Inflammatory macrophage (primary cell): ENCODE data around the gene RAP2A.

Experiments
- DNase-seq, 2 donors: peaks; one replicate each; pipeline ENCODE4 v3.0.0-alpha.2; 2020 to 2022
- total RNA-seq, 18 experiments: gene quantifications; one replicate each; lab custom pipeline; 2026; ENCODE audit warnings: mixed read lengths in 6 of 18, inconsistent platforms in 2 of 18; lab: John Stamatoyannopoulos, UW

The RAP2A gene
- 59.8 to 394 (median 273) reads per million in 18 experiments for total RNA-seq

- peak; percentile 87 to 94 for DNase-seq
These were observed at the start of gene RAP2A for GRCh38 chr13:97433727-97434396. Gene RAP2A (plus strand): TSS chr13:97434169. CDS start chr13:97434471, 302 bp downstream.

- DNase-seq = peak; percentile 79 to 82
These were observed 49.6 kb upstream of the RAP2A start for GRCh38 chr13:97384371-97384770.

DNA sequence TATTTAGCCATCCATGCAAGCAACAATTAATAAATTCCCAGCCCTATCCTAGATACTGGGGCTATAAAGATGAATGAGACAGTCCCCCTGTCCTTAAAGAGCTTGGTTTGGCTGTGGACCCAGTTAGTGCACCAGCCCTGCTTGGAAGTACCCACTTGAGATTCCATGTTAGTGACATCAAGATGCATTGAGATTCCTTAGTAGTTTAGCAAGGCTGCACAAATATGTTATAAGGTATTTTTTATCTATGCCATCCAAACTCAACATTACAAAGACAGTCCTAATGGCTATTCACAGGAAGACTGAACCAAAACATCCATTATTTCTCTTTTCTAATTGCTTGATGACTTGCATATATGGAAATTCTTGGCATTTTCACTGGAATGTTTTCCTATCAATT lies 48.8 kb upstream of the RAP2A start:
- no peak for DNase-seq

- peak; percentile 37 to 49 for DNase-seq
These were observed 48.1 kb upstream of the RAP2A start for GRCh38 chr13:97385854-97386253.

DNA sequence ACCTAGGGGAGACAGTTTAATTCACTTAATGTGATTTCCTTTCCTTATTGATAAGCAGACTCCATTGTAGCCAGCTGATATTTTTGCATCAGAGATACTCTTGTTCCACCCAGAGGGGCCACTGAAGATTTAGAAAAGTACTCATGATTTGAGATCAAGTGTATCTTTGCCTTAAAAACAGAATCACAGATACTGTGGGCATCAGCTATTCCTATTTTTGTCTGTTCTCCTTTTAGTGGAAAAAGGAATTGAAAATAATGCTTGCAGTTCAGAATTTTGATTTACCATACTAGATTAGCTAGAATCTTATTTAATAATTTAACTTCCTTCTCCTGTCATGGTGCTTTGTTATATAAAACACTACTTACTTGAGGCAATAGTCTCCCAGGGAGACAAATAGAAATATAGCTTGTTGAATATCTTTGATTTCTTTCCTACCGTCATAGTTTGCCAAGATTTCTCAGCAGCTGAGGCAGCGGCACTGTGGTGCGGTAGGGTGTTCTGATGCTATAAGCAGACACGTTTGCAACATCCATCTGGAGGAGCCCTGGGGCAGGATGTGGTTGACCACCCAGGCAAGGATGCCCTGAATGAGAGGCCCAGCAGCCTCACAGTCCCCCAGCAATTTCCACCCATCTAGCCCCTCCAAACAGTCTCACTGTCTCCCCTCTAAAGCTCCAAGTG lies 47.0 kb upstream of the RAP2A start:
- peak; percentile 84 to 90 for DNase-seq

GRCh38 chr13:97387485-97387839 lies 46.5 kb upstream of the RAP2A start:
- peak; percentile 87 to 93 for DNase-seq

GRCh38 chr13:97387890-97388289 lies 46.1 kb upstream of the RAP2A start:
- peak; percentile 65 to 67 for DNase-seq

DNA sequence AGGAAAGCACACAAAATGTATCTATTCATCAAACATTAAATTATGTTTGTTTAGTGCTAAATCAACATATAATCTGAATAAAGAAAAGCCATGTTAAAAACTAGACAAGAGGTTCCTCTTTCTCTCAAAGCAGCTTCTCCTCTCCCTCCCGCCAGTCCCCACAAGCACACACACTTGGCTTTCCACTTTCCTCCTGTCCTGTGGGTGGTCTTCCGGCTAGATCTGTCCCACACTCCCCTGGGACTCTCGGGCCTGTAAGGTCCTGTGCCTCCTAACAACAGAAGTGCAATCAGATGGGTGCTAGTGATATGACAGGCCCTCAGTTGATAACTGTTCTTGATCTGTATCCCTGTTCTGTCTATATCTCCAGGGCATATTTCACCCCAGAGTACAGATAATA lies 45.6 kb upstream of the RAP2A start:
- DNase-seq = peak; percentile 30 to 49

DNA sequence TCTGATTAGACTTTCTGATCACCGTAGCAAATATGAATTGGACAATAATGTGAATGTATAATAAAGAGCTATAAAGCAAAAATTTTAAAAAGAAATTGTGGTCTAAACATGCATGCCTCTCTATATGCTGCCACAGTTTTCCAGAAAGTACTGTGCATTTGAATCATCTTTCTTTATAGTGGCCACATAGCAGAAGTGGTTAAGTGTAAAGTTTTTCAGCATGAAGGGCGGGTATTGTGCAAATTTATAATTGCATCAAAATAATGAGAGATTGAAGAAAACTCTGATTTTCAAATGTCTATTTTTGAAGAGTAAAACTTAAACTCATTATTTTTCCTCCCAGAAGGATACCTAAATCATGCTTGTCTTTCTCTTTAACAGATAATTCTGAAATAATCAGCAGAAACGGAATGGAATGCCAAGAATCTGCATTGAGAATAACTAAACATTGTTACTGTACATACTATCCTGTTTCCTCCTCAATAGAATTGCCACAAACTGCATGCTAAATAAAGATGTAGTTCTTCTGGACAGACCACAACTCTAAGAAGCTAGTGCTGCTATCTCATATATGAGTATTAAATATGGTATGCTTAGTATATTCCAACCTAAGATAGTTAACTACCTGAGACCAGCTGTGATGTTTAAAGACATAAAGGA lies 42.9 kb upstream of the RAP2A start:
- DNase-seq = peak; percentile 43 to 68

- no peak for DNase-seq
These were observed 41.9 kb upstream of the RAP2A start for GRCh38 chr13:97392020-97392419.

DNA sequence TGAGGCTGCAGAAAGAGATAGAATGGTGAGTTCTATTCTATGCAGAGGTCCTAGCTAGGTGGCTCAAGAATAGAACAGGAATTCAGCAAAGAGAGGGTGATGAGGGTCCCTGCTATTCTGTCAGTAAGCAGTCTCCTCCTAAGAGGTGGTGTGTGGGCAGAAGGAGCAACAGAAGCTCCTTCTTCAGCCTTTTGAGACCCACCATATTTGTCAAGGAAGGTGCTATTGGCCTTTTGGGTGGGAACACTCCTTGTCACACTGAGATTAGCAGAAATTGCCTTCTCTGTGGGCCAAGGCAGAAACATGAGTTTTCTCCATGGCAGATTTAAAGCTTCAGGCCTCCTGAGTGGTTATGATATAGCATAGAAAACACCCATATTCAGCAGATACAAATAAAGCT lies 39.4 kb upstream of the RAP2A start:
- DNase-seq = no peak

DNA sequence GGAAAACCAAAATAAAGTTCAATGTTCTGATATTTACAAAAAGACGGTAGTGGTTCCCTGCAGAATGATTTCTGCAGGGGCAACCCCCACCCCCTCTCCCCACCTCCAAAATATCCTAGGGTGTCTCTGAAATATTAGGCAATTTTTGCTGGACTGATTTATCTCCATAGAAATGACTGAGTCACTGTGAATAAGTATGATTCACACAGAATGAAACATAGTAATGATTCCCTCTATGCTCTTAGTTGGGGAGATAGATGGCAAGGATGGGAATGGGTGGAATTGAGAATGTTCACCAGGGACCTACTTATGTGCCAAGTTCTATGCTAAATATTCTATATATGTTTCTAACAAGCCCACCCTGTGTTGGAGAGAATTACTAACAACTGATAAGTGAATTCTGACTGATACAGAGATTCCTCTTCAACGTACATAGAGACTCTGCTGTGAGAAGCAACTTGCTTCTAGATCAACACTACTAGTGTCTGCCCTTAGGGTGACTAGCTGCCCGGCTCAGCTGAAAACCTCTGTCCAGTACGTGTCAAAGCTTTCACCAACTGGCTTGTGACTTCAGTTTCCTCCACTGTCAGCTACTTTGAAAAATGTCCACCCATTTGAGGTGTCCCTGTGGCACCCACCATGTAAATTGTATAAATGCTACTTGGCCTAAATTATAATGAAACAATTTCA lies 38.4 kb upstream of the RAP2A start:
- DNase-seq = no peak

- no peak for DNase-seq
These were observed 36.7 kb upstream of the RAP2A start for GRCh38 chr13:97397267-97397666.

DNA sequence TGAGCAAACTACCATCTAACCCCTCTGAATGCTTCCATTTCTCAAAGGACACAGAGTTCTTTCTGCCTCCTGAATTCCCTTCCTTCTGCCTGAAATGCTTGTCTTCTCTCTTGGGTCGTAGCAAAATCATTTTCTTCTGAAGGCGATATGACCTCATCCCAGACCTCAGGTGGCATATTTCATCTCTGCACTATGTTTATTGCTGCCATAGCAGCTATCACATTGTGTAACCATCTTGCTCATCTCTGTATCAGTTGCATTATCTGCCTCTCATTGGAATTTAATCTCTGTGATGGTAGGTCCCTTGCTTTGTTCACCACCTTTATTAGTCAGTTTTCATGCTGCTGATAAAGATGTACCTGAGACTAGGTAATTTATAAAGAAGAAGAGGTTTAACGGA lies 32.5 kb upstream of the RAP2A start:
- DNase-seq = no peak

DNA sequence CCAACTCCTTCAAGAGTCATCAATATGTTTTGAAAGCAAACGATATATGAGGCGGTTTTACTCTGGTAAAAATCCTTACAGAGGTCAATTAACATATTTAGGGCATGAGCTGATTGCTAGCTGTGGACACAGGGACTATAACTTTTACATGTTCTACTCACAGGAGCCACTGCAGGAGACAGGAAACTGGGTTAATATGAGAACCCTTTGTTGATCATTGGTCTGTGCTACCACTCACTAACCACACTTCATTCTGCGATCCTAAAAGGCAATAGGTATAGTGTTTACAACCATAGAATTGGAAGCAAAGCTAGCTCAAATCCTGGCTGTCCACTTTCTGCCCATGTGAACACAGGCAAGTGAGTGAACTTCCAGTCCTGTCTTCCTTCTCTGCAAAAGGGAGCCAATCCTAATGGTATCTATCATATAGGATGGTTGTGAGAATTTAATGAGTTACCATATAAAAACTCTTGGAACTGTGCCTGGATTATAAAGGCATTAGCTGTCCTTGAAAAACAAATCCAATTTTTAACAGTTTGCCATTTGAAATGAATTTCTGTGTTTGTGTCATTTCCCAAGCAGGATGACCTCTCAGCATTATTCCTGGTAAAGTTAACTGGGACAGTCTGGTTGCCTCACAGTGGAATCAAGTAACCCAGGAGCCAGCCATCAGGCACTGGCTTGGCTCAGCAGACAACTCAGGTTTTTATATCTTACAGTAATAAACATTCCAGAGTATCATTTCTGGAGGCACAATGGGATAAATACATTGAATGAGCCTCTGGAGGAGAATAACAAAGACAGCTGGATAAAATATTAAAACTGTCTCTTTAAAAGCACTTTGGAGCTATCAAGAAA lies 29.8 kb upstream of the RAP2A start:
- DNase-seq = no peak

- DNase-seq = no peak
These were observed 26.4 kb upstream of the RAP2A start for GRCh38 chr13:97407540-97407939.

DNA sequence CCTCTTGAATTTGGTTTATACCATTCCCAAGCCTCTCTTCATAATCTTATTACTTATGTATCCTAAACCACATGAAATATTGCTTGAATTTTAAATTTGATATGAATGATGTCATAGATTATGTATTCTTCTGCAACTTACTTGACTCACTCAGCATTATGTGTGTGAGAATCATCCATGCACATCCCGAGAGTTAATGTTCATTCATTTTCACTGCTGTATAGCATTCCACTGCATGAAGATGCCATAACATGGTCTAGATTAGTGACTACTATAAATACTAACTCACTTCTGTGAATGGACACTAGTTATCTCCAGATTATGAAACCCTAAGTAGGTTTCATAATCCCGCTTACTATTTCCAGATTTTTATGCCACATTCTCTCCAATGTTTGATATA lies 25.0 kb upstream of the RAP2A start:
- no peak for DNase-seq

- DNase-seq = peak; percentile 27 to 52
These were observed 22.0 kb upstream of the RAP2A start for GRCh38 chr13:97411984-97412383.

GRCh38 chr13:97413694-97414093 lies 20.3 kb upstream of the RAP2A start:
- no peak for DNase-seq

DNA sequence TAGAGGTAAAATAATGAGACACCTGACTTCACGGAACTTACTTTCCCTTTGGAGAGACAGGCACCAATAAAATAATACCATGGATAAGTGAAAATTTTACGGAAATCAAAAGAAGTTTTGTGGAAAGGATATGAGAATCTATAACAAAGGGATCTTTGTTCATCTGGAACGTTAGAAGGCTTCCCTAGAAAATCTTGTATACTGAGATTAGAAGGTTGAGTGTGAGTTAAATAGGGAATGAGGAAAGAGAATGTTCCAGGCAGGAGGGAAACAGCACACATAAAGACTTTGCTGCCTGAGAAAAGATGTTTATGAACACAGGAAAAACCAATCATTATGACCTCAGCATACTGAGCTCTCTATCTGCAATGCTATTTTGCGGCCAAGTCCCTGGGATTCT lies 19.6 kb upstream of the RAP2A start:
- DNase-seq = no peak

- no peak for DNase-seq
These were observed 16.3 kb upstream of the RAP2A start for GRCh38 chr13:97417698-97418097.
